OCI-LY7 (cell line): ENCODE results near the gene RBM38. TPM values are rescaled to one million over a fixed set of nuclear protein-coding genes. Genes with fewer than 3 reads are reported as not detected.

Source experiments
- BruUV-seq: library from RNA; stranded (reverse); fragments of 400-500 nt; replicated peaks from 2 replicates; lab custom pipeline; 2021; lab: Mats Ljungman, UMichigan
- CTCF ChIA-PET: fragments of 300-600 bp; sonication (Branson Sonifier 250); formaldehyde crosslinking; loops from one replicate; lab custom pipeline; 2022; ENCODE audit warnings: antibody characterized with exemption; ENCODE audit not compliant: unreplicated experiment; lab: Charles Lee
- POLR2A ChIA-PET: fragments of 300-600 bp; sonication (Branson Sonifier 250); formaldehyde crosslinking; loops from one replicate; lab custom pipeline; 2022; ENCODE audit warnings: antibody characterized with exemption; lab: Charles Lee
- DNase-seq: peaks from one replicate; pipeline ENCODE4 v3.0.0-alpha.2; 2015; ENCODE audit warnings: low spot score
- H2AFZ ChIP-seq: fragments of 200-600 bp; sonication (generic), shearing (Covaris generic); 2 replicates; pipeline ENCODE4 v1.6.1; 2014; ENCODE audit warnings: mild to moderate bottlenecking, antibody characterized with exemption, low read length, moderate library complexity
- H3K27ac ChIP-seq: fragments of 200-600 bp; sonication (generic); 2 replicates; pipeline ENCODE4 v1.5.1; 2014; ENCODE audit warnings: mixed run types, low read depth, mild to moderate bottlenecking, moderate library complexity, low read length, inconsistent platforms; ENCODE audit not compliant: poor library complexity, severe bottlenecking
- H3K36me3 ChIP-seq: fragments of 200-600 bp; sonication (generic); 2 replicates; pipeline ENCODE4 v1.6.1; 2014; ENCODE audit warnings: mild to moderate bottlenecking, antibody characterized with exemption, low read length, moderate library complexity, mixed read lengths; ENCODE audit not compliant: insufficient read depth
- H3K4me1 ChIP-seq: fragments of 200-600 bp; sonication (generic); 2 replicates; pipeline ENCODE4 v1.5.1; 2014; ENCODE audit warnings: mild to moderate bottlenecking, low read length; ENCODE audit not compliant: insufficient read depth, poor library complexity, severe bottlenecking
- H3K4me2 ChIP-seq: fragments of 200-600 bp; sonication (generic); 2 replicates; pipeline ENCODE4 v1.6.1; 2014; ENCODE audit warnings: mild to moderate bottlenecking, low read length
- H3K4me3 ChIP-seq: fragments of 200-600 bp; sonication (generic); 2 replicates; pipeline ENCODE4 v1.5.1; 2014; ENCODE audit warnings: mild to moderate bottlenecking, low read depth, low read length; ENCODE audit not compliant: poor library complexity, severe bottlenecking
- H3K79me2 ChIP-seq: fragments of 200-600 bp; sonication (generic); 2 replicates; pipeline ENCODE4 v1.6.1; 2016; ENCODE audit warnings: low read depth, mild to moderate bottlenecking, low read length, moderate library complexity, mixed read lengths; ENCODE audit not compliant: insufficient read depth
- H3K9me2 ChIP-seq: fragments of 200-600 bp; sonication (generic); 2 replicates; pipeline ENCODE4 v1.6.1; 2016; ENCODE audit warnings: mild to moderate bottlenecking, low read length, mixed read lengths; ENCODE audit not compliant: insufficient read depth
- H3K9me3 ChIP-seq: fragments of 200-600 bp; sonication (generic); 2 replicates; pipeline ENCODE4 v1.6.1; 2014; ENCODE audit warnings: mild to moderate bottlenecking, mixed run types, low read length, mixed read lengths
- H4K20me1 ChIP-seq: fragments of 200-600 bp; sonication (generic); 2 replicates; pipeline ENCODE4 v1.6.1; 2014; ENCODE audit warnings: mild to moderate bottlenecking, antibody characterized with exemption, low read length, moderate library complexity, mixed read lengths; ENCODE audit not compliant: insufficient read depth
- EZH2phosphoT487 ChIP-seq: fragments of 200-600 bp; sonication (generic); IDR thresholded peaks from 2 replicates; pipeline ENCODE4 v1.6.1; 2018; ENCODE audit warnings: low read depth, borderline replicate concordance, mild to moderate bottlenecking, mixed run types, antibody characterized with exemption, low read length, moderate library complexity, mixed read lengths
- intact Hi-C: fragments of 100-400 bp; cut with micrococcal nuclease; formaldehyde crosslinking; loops from one replicate; pipeline ENCODE4 v1.10.0; 2022; ENCODE audit not compliant: unreplicated experiment
- total RNA-seq, 2 experiments: library from RNA; depleted of rRNA in 1 of 2; stranded (reverse); fragments of >200 nt in 1 of 2; shearing (Covaris generic) in 1 of 2; gene quantifications; 2 replicates each; pipeline ENCODE4 v1.2.3, GENCODE V29; 2014 to 2022
- TF ChIP-seq, protein P1 (sequence below): fragments of 200-600 bp; sonication (generic); conservative IDR thresholded peaks from 2 replicates; pipeline ENCODE4 v1.5.1; 2014; ENCODE audit warnings: mild to moderate bottlenecking, antibody characterized with exemption, low read length, moderate library complexity, mixed read lengths

The RBM38 gene
- total RNA-seq, 2 experiments from 2014 or later = 119 to 174 TPM

DNA sequence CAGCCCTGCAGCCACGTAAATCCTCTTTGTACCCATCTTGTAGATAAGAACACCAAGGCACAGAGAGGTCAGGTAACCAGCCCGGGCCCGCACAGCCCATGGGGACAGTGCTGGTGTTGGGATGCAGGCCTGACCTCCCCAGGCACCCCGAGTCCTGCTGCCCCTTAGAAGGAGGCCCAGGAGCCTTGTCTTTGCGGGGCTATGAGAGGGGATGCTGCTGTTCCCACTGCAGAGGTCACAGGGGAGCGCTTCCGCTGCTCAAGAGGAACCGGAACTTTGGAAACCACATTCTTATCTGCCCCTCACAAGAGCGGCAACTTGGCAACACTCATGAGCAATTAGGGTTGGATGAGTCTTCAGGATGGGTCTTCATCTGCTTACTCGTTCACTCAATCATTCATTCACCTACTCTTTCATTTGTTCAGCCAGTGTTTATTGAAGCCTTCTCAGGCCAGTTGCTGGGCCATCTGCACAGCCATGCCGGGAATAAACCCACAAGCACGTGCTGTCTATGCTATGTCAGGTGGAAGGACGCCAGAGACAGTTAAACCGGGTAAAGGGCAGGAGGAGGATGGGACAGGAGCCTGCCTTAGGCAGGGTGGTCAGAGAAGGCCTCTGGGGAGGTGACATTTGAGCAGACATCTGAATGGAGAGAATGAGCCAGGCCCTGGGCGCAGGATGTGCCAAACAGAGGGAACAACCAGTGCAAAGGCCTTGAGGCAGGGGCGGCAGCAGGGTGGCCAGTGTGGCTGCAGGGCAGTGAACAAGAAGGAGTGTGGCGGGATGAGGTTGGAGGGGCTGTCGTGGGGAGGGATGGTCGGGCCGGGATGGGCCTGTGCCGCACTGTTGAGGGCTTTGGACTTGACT, 60.8 kb downstream of the RBM38 start:
- intact Hi-C loops = loop anchor here (2.0 kb wide), 1 partner anchor 29 kb away; no protein-coding TSS in a partner anchor

DNA sequence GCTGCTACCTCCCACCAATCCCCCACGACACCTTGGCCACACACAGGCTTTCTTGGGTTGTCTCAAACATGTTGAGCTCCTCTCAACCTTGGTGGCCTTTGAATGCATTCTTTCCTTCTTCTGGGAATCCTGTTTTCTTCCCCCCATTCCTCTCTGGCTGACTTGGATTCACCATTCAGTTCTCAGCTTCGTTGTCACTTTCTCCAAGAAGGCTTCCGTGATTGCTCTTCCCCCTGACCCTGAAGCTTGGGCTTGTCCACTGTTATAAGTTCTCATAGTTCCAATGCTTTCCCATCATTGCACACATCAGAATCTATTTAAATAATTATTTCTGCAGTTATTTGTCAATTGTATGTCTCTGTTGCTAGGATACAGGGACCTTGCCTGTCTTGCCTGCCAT, 64.2 kb downstream of the RBM38 start:
- Histone ChIP-seq H4K20me1 (no peaks in the 10 kb centered on the region), H3K36me3 (no peaks in the 10 kb centered on the region), H3K4me1 (peaks cover 40% of the 10 kb centered on the region), H3K4me2 (peak overlapping the region; percentile 18; the same call in 1 of the 2 replicates), H2AFZ (no peak overlapping the region), H3K27ac (no peak overlapping the region), H3K9me3 (no peaks in the 10 kb centered on the region), H3K79me2 (no peaks in the 10 kb centered on the region), H3K4me3 (no peak overlapping the region), H3K9me2 (no peaks in the 10 kb centered on the region)
- DNase-seq = no peak
- intact Hi-C loops = no loop called here
- CTCF ChIA-PET = interaction anchor here (0.5 kb wide), 1 partner anchor 9 kb away, joined by 3 read pairs; no protein-coding TSS in a partner anchor
- POLR2A ChIA-PET = no interaction called here
- BruUV-seq = no TSS peak
- TF ChIP-seq, protein P1, sequence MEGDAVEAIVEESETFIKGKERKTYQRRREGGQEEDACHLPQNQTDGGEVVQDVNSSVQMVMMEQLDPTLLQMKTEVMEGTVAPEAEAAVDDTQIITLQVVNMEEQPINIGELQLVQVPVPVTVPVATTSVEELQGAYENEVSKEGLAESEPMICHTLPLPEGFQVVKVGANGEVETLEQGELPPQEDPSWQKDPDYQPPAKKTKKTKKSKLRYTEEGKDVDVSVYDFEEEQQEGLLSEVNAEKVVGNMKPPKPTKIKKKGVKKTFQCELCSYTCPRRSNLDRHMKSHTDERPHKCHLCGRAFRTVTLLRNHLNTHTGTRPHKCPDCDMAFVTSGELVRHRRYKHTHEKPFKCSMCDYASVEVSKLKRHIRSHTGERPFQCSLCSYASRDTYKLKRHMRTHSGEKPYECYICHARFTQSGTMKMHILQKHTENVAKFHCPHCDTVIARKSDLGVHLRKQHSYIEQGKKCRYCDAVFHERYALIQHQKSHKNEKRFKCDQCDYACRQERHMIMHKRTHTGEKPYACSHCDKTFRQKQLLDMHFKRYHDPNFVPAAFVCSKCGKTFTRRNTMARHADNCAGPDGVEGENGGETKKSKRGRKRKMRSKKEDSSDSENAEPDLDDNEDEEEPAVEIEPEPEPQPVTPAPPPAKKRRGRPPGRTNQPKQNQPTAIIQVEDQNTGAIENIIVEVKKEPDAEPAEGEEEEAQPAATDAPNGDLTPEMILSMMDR = no peak
- no peak for TF ChIP-seq EZH2phosphoT487

More for the DNA sequence above, 60.8 kb downstream of the RBM38 start:
- Histone ChIP-seq H4K20me1 (no peaks in the 10 kb centered on the region), H3K9me2 (no peaks in the 10 kb centered on the region), H3K4me3 (peak overlapping the region; percentile 64), H2AFZ (peak overlapping the region; percentile 60; the same call in 1 of the 2 replicates), H3K9me3 (no peaks in the 10 kb centered on the region), H3K27ac (peak overlapping the region; percentile 84), H3K36me3 (no peaks in the 10 kb centered on the region), H3K4me2 (peak overlapping the region; percentile 86), H3K79me2 (no peaks in the 10 kb centered on the region), H3K4me1 (peaks cover 61% of the 10 kb centered on the region)
- BruUV-seq = no TSS peak
- peak; percentile 75 for DNase-seq
- no peak for TF ChIP-seq EZH2phosphoT487
- TF ChIP-seq, protein P1 = no peak
- ChIA-PET POLR2A (interaction anchor here (1.1 to 2.2 kb wide), 2 partner anchors 18 to 26 kb away, joined by 4 to 9 read pairs; no protein-coding TSS in a partner anchor), CTCF (interaction anchor here (0.9 kb wide), 1 partner anchor 21 kb away, joined by 4 read pairs; no protein-coding TSS in a partner anchor)
